Activated CD4-positive, CD25-positive, alpha-beta regulatory T cell treated with anti-CD3 and anti-CD28 coated beads, Interleukin-2, amount 50 U/mL, for 16 hours (primary cell): ENCODE results near the gene YTHDC1.

Experiments
- DNase-seq: peaks from one replicate; pipeline ENCODE4 v3.0.0-alpha.2; 2020; ENCODE audit warnings: low read depth, low spot score

YTHDC1 gene

GRCh38 chr4:68359508-68359907 is 9.6 kb upstream of the YTHDC1 start:
- DNase-seq, result no peak

- DNase-seq, result no peak
Measured at GRCh38 chr4:68358988-68359387, 9.1 kb upstream of the YTHDC1 start.

- no peak for DNase-seq
Measured at GRCh38 chr4:68352791-68353190, 2.9 kb upstream of the YTHDC1 start.

- no peak for DNase-seq
Measured at GRCh38 chr4:68349279-68349648, 626 bp downstream of the YTHDC1 start.

- no peak for DNase-seq
Measured at GRCh38 chr4:68348577-68348976, 1.3 kb downstream of the YTHDC1 start.

GRCh38 chr4:68347845-68348244 is 2.0 kb downstream of the YTHDC1 start:
- DNase-seq, result no peak

GRCh38 chr4:68346461-68346860 is 3.4 kb downstream of the YTHDC1 start:
- DNase-seq, result no peak

- no peak for DNase-seq
Measured at GRCh38 chr4:68344785-68345184, 5.1 kb downstream of the YTHDC1 start.

GRCh38 chr4:68344049-68344448 is 5.8 kb downstream of the YTHDC1 start:
- DNase-seq, result no peak

- no peak for DNase-seq
Measured at GRCh38 chr4:68342134-68342533, 7.8 kb downstream of the YTHDC1 start.

- no peak for DNase-seq
Measured at GRCh38 chr4:68338625-68339024, 11.3 kb downstream of the YTHDC1 start.

GRCh38 chr4:68337522-68337921 is 12.4 kb downstream of the YTHDC1 start:
- no peak for DNase-seq

GRCh38 chr4:68337004-68337403 is 12.9 kb downstream of the YTHDC1 start:
- DNase-seq, result no peak

GRCh38 chr4:68336530-68336929 is 13.4 kb downstream of the YTHDC1 start:
- no peak for DNase-seq

- no peak for DNase-seq
Measured at GRCh38 chr4:68326141-68326540, 23.7 kb downstream of the YTHDC1 start.

GRCh38 chr4:68324519-68325262 is 25.2 kb downstream of the YTHDC1 start:
- DNase-seq, result no peak

GRCh38 chr4:68319040-68319439 is 30.9 kb downstream of the YTHDC1 start:
- DNase-seq, result no peak

GRCh38 chr4:68316193-68316969 is 33.5 kb downstream of the YTHDC1 start:
- no peak for DNase-seq

GRCh38 chr4:68310651-68311247 is 39.1 kb downstream of the YTHDC1 start:
- DNase-seq, result no peak

GRCh38 chr4:68304731-68305130 is 45.2 kb downstream of the YTHDC1 start:
- no peak for DNase-seq

GRCh38 chr4:68299492-68300457 is 50.1 kb downstream of the YTHDC1 start:
- DNase-seq, result no peak

- no peak for DNase-seq
Measured at GRCh38 chr4:68297137-68297536, 52.8 kb downstream of the YTHDC1 start.
